ENCODE results near the gene EXTL2.
"Not testable (repeated sequence)": the region's sequence is repeated elsewhere in the genome, so short reads cannot be mapped to it uniquely, and the experiment has no call there.

Gene EXTL2

DNA sequence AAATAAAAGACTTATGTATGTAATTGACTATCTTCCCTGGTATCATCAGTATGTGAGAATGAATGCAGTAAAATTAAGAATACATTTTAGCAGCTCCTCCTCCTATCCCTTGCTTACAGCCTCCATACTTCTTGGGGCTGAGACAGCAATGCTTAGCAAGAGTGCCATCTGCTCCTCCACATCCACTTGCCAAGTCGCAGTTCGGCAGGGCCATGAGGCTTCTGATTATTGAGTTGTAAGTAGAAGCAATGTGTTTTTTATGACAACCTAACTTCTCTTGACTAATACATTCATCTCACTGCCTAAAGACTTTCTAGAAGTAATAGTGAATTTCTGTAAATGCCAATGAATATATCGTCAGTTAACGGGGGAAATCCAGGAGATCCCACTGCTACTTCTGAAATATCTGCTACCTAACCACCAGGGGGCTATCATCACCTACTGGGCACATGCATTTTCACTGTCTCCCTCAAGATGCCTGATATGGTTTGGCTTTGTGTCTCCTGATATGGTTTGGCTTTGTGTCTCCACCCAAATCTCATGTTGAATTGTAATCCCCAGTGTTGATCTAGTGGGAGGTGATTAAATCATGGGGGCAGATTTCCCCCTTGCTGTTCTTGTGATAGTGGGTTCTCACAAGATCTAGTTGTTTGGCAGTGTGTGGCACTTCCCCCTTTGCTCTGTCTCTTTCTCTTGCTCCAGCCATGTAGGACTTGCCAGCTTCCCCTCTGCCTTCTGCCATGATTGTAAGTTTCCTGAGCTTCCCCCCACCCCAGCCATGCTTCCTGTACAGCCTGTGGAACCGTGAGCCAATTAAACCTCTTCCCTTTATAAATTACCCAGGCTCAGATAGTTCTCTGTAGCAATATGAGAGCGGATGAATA, 59.6 kb downstream of the EXTL2 start:
- no peak overlapping the region for H3K4me3 ChIP-seq (ENCODE audit: low read depth, low read length)
- TF ChIP-seq, protein P1, sequence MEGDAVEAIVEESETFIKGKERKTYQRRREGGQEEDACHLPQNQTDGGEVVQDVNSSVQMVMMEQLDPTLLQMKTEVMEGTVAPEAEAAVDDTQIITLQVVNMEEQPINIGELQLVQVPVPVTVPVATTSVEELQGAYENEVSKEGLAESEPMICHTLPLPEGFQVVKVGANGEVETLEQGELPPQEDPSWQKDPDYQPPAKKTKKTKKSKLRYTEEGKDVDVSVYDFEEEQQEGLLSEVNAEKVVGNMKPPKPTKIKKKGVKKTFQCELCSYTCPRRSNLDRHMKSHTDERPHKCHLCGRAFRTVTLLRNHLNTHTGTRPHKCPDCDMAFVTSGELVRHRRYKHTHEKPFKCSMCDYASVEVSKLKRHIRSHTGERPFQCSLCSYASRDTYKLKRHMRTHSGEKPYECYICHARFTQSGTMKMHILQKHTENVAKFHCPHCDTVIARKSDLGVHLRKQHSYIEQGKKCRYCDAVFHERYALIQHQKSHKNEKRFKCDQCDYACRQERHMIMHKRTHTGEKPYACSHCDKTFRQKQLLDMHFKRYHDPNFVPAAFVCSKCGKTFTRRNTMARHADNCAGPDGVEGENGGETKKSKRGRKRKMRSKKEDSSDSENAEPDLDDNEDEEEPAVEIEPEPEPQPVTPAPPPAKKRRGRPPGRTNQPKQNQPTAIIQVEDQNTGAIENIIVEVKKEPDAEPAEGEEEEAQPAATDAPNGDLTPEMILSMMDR (IDR thresholded peaks at IDR 0.05; ENCODE audit: control insufficient read depth, extremely low read depth, insufficient read depth): 0 out of 2 replicates have a peak, but pooled peaks have one; percentile 28
- DNase-seq (ENCODE audit: low read depth): no peak

DNA sequence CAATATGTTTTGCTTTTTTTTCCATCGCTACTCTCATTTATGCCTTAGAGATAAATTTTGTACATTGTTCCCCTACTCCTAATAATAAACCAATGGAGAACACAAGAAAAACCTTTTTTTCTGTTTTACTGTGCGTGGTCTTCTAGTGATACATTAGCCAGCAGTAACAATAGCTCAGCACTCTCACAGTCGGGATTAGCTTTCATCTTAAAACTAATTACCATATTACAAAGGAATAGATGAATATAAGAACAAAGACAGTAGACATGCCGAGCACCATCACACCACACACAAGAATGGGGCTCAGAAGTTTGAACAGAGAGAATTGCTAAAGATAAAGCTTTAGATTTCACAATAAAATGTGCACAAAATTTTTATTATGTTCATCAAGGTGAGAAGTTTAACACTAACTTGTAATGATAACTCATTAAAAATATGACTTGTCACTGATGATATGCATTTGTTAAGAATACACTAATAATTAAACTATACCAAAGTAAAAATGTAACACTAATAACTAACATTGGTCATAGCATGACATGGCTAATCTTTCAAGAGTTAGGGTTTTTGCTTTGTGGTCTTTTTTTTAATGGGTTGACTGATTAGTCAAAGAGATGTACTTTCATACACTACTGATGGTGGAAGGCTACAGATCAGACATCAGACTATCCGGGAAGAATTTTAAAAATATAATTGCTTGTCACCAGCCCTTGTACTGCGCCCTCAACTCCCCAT, 61.8 kb downstream of the EXTL2 start:
- TF ChIP-seq, protein P1 (IDR thresholded peaks at IDR 0.05; ENCODE audit: control insufficient read depth, extremely low read depth, insufficient read depth): no peak
- no peak overlapping the region for H3K4me3 ChIP-seq (ENCODE audit: low read depth, low read length)
- no peak for DNase-seq (ENCODE audit: low read depth)

DNA sequence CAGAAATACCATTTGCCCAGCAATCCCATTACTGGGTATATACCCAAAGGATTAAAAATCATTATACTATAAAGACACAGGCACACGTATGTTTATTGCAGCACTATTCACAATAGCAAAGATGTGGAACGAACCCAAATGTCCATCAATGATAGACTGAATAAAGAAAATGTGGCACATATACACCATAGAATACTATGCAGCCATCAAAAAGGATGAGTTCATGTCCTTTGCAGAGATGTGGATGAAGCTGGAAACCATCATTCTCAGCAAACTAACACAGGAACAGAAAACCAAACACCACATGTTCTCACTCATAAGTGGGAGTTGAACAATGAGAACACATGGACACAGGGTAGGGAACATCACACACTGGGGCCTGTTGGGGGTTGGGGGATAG, 69.0 kb downstream of the EXTL2 start:
- H3K4me3 ChIP-seq (ENCODE audit: low read depth, low read length); DNase-seq (ENCODE audit: low read depth): not testable (repeated sequence)

Measured in LNCaP clone FGC (cell line).